ENCODE data around the gene TXNDC16. TPM values are rescaled to one million over a fixed set of nuclear protein-coding genes. Genes with fewer than 3 reads are reported as not detected.

Gene TXNDC16
- total RNA-seq, 1 experiment from 2014 or later = 1.8 TPM

DNA sequence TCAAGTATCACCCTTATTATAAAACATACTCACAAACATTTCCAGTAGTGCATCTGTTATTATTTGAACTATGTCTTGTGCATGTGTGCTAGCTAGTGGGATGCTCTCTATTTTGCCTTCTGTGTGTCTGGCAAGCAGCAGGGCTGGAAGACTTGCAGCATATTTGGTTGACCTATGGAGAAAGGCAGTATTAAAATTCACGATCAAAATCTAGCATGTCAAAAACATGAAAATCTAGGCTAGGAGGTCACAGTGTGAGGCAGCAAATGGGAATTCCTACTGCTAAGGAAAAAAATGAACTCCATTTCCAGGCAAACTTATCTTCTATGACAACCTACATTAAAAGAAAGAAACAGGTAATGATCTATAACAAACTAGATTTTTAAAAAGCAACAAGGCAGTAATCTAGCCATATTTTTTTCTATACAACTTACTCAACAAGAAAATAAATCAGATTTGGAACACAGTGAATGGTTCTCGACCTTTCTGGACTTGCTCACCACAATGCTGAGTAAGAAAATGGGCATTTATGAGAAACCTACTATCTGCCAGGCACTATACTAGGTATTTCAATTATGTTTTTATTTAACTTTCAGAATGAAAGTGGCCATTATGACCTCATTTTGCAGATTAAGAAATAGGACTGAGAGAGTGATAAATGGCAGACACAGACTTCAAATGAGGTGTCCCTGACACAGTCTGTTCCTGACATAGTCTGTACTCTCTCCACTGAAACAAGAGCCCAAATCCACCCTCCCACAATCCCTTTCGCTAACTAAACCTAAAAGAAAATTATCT lies 96.8 kb downstream of the TXNDC16 start:
- DNase-seq (ENCODE audit: low read depth) = peak; percentile 63

DNA sequence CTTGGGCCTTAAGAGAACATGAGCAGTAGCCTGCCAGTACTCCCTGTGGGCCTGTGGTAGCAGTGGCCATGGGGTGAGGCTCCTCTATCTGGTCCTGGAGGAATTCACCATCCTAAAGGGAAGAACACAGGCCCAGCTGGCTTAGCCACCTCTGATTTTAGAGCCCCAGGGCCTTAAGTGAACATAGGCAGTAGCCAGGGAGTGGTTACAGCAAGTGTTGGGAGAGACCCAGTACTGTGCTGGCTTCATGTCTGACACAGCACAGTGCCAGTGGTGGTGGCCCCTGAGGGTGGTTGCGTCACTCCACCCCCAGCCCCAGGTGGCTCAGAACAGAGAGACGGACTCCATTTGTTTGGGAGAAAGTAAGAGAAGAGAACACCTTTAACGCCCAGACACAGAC lies 105.1 kb downstream of the TXNDC16 start:
- no peak for DNase-seq (ENCODE audit: low read depth)

DNA sequence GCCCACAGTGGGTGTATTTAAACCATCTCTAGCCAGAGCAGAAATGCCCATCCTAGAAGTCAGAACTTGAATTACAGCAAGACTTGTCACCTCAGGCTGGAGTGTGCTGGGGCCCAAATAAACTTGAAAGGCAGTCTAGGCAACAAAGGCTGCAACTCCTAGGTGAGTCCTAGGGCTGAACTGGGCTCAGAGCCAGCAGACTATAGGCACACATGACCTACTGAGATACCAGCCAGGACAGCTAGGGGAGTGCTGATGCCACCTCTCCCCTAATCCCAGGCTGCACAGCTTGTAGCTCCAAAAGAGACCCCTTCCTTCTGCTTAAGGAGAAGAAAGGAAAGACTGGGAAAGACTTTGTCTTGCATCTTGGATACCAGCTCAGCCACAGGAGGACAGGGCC lies 106.0 kb downstream of the TXNDC16 start:
- no peak for DNase-seq (ENCODE audit: low read depth)

DNA sequence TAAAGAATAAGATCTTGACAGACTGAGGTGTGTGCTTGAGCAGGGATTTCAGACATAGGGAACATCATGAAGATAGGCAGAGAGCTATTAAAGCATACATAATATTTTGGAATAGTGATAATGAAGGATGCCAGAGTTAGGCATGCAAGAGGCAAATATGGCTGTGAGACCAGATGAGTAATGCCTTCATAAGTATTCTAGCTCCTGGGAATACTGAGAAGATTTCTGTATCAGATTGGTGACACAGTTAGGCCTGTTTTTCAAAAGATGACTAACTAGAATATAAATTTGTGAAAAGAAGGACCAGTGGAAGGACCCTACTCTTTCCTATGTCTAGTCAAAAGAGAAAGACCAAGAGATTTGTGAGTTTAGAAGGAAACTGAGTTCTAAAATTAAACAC lies 108.8 kb downstream of the TXNDC16 start:
- DNase-seq (ENCODE audit: low read depth) = no peak

DNA sequence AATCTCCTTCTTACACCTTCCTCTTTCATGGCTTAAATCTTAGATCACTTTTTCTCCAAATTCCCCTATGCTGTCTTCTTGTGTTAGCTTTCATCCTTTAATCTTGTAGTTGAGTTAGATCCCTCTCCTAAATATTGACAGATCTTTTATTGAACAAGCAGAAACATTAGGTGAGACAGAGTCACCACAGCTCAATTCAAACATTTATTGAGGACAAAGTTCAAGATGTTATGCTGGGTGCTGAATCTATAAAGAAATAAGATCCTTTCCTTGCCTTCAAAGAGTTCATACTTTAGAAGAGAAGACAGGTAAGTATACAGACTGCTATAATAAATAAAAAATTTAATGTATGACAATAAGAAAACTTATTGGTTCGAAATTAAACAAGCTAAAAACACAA lies 109.7 kb downstream of the TXNDC16 start:
- no peak for DNase-seq (ENCODE audit: low read depth)

DNA sequence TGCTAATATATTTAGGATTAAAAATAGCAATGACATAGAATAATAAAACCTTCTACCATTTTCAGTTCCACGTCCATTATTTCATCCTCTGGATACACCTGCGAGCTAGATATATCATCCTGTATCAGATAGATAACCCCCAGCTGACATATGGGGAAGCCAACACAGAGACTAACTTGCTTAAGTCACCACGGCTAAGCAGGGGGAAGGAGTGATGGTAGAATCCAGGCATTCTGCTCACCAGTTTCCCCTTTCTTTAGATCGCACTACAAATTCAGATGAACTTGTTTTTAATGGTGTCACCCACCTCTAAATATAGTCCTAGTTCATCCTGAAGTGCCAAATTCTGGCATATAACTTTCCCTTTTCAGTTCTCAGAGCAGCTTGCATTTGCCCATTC lies 110.1 kb downstream of the TXNDC16 start:
- no peak for DNase-seq (ENCODE audit: low read depth)

DNA sequence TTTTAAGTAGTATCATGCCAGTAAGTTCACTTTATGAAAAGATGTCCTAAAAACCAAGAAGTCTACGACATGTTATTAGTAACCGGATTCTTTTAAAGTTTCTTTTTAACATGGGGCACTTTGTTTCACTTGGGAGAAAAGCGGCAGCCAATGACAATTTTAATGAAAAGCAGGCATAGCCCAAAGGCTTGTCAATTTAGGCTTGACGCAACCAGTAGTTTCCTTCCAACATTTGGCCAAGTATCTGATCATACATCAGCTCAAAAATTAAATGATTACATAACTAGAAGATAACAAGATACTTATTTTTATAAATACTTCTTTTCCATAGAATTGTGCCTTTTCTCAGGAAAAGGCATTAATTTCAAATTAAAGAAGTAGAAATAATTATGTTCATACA lies 112.8 kb downstream of the TXNDC16 start:
- no peak for DNase-seq (ENCODE audit: low read depth)

DNA sequence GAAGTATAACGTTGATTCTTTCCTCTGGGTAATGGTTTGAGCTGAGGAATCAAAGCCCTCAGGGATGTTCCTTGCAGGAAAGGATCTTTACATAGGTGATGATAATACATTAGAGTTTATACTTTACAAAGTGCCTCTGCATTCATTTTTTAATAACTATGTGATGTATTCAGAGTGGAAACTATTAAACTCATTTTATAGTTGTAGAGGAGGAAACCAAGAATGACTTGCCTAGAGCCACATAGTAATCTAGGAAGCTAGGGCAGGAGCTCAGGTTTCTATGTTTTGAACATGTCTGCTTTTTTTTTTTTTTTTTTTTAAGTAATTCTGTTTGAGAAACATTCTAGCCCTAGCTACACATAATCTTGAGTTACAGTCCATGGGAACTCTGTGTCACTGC lies 117.3 kb downstream of the TXNDC16 start:
- no peak for DNase-seq (ENCODE audit: low read depth)

DNA sequence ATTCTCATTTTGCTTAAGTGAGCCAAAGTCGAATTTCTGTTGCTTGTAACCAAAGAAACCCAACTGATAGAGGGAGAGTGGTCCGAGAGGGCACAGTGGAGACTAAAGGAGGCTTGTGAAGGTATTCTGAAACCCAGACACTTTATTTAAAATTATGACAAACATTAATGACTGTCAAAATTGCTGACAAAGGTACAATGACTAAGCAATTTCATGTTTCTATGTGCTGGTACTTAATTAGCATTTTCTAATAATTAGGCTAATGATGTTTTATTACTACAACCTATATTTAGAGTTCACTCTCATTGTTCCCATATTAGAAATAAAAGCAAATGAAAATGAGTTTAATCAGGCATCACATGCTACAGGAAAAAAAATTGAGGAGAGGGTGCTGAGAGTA lies 121.8 kb downstream of the TXNDC16 start:
- DNase-seq (ENCODE audit: low read depth) = no peak

DNA sequence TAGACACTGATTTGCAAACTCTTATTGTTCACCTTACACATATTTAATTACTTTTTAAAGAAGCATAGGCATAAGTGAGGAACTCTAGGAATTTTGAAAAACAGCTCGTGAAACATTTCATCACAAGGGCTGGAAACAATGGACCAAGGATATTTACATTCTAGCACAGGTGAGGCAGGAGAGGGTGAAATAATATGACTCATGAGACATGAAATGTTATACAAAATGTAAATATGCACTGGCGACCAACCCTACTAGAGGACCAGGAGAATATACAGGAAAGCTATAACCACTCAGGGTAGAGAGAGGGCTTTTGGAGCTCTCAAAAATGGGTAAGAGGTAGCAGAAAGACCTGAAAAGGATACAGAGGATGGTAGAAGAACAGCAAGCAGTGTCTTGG lies 122.9 kb downstream of the TXNDC16 start:
- DNase-seq (ENCODE audit: low read depth) = no peak

DNA sequence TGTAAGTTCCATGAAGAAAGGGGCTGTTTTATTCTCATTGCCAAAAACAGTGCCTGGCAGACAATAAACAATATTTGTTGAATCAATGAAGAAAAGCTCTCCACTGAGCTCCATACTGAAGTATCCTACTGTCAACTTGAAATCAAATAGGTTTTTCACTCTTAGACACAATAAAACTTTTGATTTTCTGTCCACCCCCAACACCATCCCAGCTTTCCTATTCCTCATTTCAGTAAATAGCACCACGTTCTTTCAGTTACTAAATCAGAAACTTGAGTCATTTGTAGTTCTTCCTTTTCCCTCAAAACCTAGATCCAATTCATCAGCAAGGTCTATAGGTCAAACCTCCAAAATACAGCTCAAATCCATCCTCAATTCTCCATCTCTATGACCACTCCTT lies 124.8 kb downstream of the TXNDC16 start:
- no peak for DNase-seq (ENCODE audit: low read depth)

DNA sequence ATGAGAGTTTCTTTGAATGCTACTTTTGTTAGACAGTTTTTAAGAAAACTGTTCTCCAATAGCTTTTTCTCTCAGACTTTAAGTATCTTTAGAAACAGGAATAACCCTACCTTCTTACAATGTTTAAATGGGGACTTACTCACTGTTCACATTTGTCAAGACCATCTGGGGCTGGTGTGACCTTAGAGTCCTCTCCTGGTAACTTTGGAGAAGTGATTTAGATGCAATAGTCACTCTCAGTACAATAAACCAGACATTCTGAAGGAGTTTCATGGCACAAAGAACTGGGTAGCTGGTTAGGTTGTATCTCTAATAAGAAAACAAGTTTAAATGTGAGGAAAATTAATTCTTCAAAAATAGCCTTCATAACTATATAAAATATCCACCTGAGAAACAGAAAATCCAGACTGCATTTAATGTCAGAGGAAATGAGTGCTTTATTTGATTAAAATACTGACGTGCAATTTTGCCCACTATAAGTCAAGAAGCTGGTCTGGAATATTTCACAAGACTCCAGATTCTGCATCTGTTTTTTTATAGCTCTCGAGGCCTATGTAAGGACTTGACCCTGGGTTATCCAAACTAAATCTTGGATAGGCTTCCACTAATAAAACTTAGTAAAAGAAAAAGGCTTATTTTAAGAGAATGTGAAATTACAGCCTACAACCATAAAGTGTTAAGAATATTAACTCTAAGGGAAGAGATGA lies 129.5 kb downstream of the TXNDC16 start:
- DNase-seq (ENCODE audit: low read depth) = no peak

DNA sequence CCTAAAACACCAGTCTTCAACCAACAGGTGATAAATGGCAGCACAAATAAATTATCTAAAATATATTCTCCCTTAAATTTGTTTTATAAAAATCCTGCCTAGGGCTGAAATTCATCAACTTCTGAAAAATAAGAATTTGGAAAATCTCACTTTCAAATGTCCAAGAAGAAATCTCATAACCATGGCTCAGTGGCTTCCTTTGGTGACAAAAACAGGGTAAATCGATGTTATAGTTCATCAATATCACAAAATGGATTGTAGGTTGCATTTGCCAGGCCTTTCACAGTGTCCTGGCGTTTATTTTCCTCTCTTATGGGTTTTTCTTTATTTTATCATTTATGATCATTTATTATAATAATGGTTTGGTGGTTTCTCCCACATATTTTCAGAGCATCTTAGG lies 135.2 kb downstream of the TXNDC16 start:
- DNase-seq (ENCODE audit: low read depth) = no peak

DNA sequence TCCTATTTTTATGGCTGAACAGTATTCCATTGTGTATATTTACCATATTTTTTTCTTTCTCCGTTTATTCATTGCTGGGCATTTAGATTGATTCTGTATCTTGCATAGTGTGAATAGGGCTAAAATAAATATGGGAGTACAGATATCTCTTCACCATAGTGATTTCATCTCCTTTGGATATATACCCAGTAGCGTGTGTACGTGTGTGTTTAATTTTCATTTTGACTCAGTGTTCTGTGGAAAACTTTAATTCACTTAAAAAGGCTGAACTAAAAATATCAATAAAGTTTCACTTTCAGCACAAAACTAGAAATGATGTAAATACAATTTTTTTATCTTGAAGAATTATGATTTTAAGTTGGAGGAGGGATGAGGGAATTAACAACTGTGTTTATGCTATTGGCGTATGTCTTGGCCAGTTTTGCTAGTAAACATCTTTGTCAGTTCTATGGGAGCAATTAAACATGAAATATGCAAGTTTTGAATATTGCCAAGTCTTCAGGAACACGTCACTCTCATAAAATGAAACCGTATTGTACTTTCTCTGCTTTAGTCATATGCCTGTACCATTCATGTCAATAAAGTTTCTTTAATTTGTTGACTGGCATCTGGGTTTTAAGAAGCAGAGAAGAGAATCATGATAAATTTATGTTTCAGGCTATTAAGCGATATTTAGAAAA lies 138.4 kb downstream of the TXNDC16 start:
- DNase-seq (ENCODE audit: low read depth) = no peak

DNA sequence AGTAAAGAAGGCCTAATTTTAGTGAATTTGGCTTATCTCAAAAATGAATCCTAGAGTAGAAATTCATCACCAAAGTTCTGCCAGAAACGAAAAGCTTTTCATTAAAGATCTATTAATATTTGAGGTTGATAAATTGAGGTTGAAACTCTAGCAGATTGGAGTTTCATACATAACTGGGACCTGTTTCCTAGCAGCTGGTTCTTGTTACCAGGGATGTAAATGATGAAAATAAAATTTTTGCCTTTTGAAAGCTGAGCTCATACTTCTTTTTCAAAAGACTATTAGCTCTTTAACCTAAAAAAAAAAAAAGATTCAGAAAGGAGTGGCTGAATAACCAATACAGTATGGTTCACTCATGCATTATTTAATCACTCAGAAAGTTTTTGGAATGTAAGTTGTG lies 139.9 kb downstream of the TXNDC16 start:
- DNase-seq (ENCODE audit: low read depth) = no peak

DNA sequence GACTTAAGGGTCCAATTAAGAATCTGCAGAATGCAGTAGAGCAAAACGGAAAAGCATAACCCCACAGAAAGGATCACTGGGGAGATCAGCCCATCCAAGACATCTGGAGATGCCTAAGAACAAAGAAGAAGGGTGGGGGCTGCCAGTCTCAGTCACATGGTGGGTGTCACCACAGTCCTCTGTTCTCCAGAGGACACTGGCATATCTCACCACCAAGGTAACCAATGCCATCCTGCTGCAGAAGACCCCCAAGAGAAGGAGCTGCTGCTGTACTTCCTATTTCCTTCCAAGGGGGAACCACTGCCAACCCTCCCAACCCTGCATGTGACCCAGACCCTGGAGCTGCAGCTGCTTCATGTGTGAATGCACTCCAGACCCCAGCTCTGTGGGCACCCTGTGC lies 147.0 kb downstream of the TXNDC16 start:
- DNase-seq (ENCODE audit: low read depth) = no peak

DNA sequence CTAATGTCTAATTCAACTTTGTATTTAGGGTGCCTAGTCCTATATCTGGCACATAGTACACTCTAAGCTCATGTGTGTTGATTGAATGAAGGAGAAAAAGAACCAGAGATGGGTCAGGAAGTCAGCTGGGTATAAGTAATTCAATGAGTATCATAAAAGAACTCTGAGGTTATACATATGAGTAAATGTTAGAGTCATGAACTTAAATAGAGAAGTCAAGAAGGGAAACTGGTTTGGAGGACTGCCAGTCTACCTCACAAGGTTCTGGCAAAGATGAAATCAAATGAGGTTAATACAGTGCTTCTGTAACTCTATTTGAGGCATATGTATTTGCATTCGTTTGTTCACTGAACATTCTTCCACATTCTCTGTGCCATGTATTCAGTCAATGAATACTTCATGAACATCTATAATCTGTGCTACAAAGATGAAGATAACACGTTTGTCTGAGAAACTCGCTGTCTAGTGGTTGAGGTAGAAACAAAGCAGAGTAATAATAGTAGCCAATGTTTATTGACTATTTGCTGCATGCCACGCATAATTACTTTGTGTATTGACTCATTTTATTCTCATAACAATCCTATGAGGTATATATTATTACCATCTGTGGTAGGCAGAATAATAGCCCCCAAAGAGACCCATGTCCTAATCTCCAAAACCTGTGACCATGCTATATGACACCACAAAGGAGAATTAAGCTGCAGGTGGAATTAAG lies 149.3 kb downstream of the TXNDC16 start:
- DNase-seq (ENCODE audit: low read depth) = peak; percentile 30

DNA sequence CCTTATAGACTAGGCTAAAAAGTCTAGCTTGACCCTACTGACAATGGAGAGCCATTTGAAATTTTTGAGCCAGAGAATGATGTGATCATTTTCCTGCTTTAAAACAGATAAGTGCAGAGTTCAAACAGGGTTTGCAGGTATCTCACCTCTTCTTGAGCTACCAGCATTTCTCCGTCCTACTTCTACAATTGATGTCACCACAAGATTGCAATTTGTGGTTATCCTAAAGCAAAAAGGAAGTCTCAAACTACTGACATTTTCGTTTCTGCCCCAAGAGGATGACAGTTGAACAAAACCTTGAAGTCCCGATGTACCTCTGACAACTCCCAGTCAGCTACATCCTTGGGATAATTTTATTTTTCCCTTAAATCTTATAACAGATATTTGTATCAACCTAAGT lies 151.5 kb downstream of the TXNDC16 start:
- DNase-seq (ENCODE audit: low read depth) = no peak

DNA sequence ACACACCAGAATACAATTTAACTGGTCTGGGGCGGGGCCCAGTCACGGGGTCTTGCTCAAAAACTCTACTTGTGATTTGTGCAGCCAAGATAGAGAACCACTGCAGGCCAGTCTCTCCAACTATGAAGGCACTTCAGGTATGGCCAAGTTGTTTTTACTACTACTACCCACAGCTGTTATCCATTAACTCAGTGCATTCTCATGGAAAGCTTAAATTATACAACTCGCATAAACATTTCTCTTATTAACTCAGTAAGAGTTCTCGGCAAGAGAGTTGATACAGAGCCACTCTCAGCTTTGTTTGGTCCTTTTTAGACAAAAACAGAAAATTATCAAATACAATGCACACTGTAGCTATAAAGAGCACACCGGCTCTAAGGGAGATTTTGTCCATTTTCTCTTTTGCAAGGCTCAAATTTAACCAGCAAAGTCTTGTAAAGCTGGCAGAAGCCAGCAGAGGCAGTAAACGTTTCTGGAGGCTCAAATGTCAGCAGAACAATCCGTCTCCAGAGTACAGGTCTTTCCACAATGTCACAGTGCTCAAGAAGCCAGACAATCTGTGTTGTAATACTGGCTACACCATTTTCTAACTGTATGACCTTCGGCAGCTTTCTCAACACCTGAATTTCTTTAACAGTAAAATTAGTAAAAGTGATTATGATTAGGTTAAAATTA lies 152.2 kb downstream of the TXNDC16 start:
- DNase-seq (ENCODE audit: low read depth) = no peak

DNA sequence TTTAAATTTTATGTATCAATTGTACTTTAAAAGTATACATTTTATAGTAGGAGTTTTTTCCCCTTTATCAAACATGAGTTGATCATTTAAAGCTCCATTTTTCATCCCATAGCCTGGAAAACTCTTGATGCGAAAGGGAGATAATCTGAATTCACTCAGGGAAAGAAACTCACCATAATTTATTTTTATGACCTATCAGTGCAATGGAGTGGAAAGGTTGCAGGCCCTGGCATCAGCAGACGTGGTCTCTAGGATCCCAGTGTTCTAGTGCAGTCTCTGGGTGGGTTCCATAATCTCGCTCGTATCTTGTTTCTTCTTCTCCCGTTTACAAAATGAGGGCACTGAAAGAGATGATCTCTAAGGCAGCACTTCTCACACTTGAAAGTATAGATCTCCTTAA lies 153.2 kb downstream of the TXNDC16 start:
- no peak for DNase-seq (ENCODE audit: low read depth)

DNA sequence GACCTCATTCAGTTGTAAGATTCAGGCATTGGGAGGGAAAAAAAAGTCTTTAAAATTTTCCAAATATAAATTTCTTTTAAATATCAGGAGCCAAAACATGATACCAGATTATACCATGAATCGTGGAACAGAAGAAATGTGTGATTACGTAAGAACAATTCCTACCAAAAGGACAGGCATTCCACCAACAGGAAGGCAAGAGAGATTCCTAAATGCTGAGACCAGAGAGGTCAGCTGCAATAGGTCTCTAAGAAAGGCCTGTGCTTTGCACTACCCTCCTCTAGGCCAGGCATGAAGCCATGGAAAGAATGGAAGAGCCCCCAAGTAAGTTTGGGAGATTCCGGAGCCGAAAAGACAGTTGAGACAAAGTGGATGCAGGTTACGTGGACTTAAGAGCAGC lies 154.5 kb downstream of the TXNDC16 start:
- DNase-seq (ENCODE audit: low read depth) = no peak

Data from HT1080 (cell line).